ENCODE results near the gene B3GALNT2. TPM values are rescaled to one million over a fixed set of nuclear protein-coding genes. Genes with fewer than 3 reads are reported as not detected.

The B3GALNT2 gene
- polyA plus RNA-seq, 1 donor = 19.1 TPM

GRCh38 chr1:235455097-235455496 is 49.2 kb downstream of the B3GALNT2 start:
- H3K4me1 ChIP-seq (ENCODE audit: control insufficient read depth, insufficient read depth, low read length) = no peaks in the 10 kb centered on the region
- H3K36me3 ChIP-seq (ENCODE audit: control insufficient read depth, insufficient read depth, low read length) = peaks cover 47% of the 10 kb centered on the region
- H3K4me3 ChIP-seq (ENCODE audit: low read length) = no peak overlapping the region
- no peak overlapping the region for H3K27ac ChIP-seq (ENCODE audit: low read length)
- no peak for DNase-seq
- WGBS (ENCODE audit: insufficient coverage, low lambda C conversion rate) = no CpG with 5 or more reads among the region's 2 CpGs
- no peaks in the 10 kb centered on the region for H3K9me3 ChIP-seq (ENCODE audit: control insufficient read depth, low read depth, low read length)
- H3K27me3 ChIP-seq (ENCODE audit: control insufficient read depth, insufficient read depth, low read length) = no peaks in the 10 kb centered on the region

GRCh38 chr1:235454021-235454420 is 50.2 kb downstream of the B3GALNT2 start:
- Histone ChIP-seq H3K9me3 (ENCODE audit: control insufficient read depth, low read depth, low read length) (no peaks in the 10 kb centered on the region), H3K4me1 (ENCODE audit: control insufficient read depth, insufficient read depth, low read length) (no peaks in the 10 kb centered on the region), H3K27me3 (ENCODE audit: control insufficient read depth, insufficient read depth, low read length) (no peaks in the 10 kb centered on the region), H3K36me3 (ENCODE audit: control insufficient read depth, insufficient read depth, low read length) (peaks cover 54% of the 10 kb centered on the region), H3K4me3 (ENCODE audit: low read length) (no peak overlapping the region), H3K27ac (ENCODE audit: low read length) (no peak overlapping the region)
- DNase-seq = no peak
- no CpG with 5 or more reads among the region's 8 CpGs for WGBS (ENCODE audit: insufficient coverage, low lambda C conversion rate)

DNA sequence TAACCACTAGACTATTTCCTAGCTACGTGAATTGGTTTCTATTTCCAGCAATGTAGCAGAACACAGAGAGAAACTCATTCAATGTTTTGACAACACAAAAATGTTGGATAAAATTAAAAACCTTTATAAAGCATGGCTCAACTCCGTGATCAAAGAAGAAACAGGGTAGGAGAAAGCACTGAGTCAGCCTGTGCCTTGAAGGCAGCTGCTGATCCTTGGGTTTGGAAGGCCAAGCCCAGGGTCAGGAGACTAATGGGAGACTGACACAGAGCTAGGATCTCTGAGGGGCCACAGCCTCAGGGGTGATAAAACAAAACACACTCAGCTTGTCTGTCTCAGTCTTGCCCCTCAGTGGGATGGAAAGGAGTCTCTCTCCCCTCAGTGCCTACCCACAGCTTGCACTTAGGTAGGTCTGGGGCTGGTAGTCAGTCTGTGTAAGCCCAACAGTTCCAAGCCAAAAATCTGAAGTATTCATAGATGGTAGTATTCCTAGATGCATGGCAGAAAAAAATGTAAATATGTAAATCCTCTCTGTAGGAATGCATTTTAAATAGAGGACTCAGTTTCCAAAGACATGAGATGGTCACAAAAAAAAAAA is 53.3 kb downstream of the B3GALNT2 start:
- WGBS (ENCODE audit: insufficient coverage, low lambda C conversion rate) = 80% methylated on average over 1 of the region's 2 CpGs
- no peak overlapping the region for H3K27ac ChIP-seq (ENCODE audit: low read length)
- H3K36me3 ChIP-seq (ENCODE audit: control insufficient read depth, insufficient read depth, low read length) = peaks cover 67% of the 10 kb centered on the region
- H3K9me3 ChIP-seq (ENCODE audit: control insufficient read depth, low read depth, low read length) = no peaks in the 10 kb centered on the region
- no peak overlapping the region for H3K4me3 ChIP-seq (ENCODE audit: low read length)
- H3K4me1 ChIP-seq (ENCODE audit: control insufficient read depth, insufficient read depth, low read length) = no peaks in the 10 kb centered on the region
- H3K27me3 ChIP-seq (ENCODE audit: control insufficient read depth, insufficient read depth, low read length) = no peaks in the 10 kb centered on the region
- DNase-seq = no peak

DNA sequence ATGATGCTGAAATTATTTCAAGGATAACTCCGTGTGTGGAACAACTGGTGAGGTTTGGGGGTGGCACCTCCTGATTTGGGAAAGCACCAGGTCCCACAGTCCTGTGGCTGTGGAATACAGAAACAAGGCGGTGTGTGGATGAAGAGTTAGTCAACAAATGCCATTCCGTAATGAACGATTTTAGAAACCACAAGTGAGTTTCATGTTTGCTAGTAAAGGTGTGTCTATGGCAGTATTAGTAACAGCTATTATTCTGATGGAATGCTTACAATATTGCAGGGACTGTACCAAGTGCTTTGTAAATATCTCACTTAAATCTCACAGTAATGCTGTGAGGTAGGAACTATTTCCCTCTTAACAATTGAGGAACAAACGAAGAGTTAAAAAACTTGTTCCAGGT is 53.8 kb downstream of the B3GALNT2 start:
- Histone ChIP-seq H3K27me3 (ENCODE audit: control insufficient read depth, insufficient read depth, low read length) (no peaks in the 10 kb centered on the region), H3K27ac (ENCODE audit: low read length) (no peak overlapping the region), H3K4me1 (ENCODE audit: control insufficient read depth, insufficient read depth, low read length) (no peaks in the 10 kb centered on the region), H3K9me3 (ENCODE audit: control insufficient read depth, low read depth, low read length) (no peaks in the 10 kb centered on the region), H3K36me3 (ENCODE audit: control insufficient read depth, insufficient read depth, low read length) (peaks cover 72% of the 10 kb centered on the region), H3K4me3 (ENCODE audit: low read length) (no peak overlapping the region)
- DNase-seq = no peak
- WGBS (ENCODE audit: insufficient coverage, low lambda C conversion rate) = no CpG with 5 or more reads among the region's 5 CpGs

- no peaks in the 10 kb centered on the region for H3K9me3 ChIP-seq (ENCODE audit: control insufficient read depth, low read depth, low read length)
- WGBS (ENCODE audit: insufficient coverage, low lambda C conversion rate) = no CpG with 5 or more reads among the region's 7 CpGs
- no peak for DNase-seq
- no peaks in the 10 kb centered on the region for H3K27me3 ChIP-seq (ENCODE audit: control insufficient read depth, insufficient read depth, low read length)
- no peak overlapping the region for H3K4me3 ChIP-seq (ENCODE audit: low read length)
- H3K27ac ChIP-seq (ENCODE audit: low read length) = no peak overlapping the region
- H3K4me1 ChIP-seq (ENCODE audit: control insufficient read depth, insufficient read depth, low read length) = no peaks in the 10 kb centered on the region
- peaks cover 75% of the 10 kb centered on the region for H3K36me3 ChIP-seq (ENCODE audit: control insufficient read depth, insufficient read depth, low read length)
Observed at GRCh38 chr1:235448616-235449015, 55.6 kb downstream of the B3GALNT2 start.

- WGBS (ENCODE audit: insufficient coverage, low lambda C conversion rate) = 94% methylated on average over 2 of the region's 9 CpGs
- H3K27ac ChIP-seq (ENCODE audit: low read length) = no peak overlapping the region
Observed at GRCh38 chr1:235442788-235443429, 61.3 kb downstream of the B3GALNT2 start.

GRCh38 chr1:235441159-235441685 is 63.0 kb downstream of the B3GALNT2 start:
- Histone ChIP-seq H3K4me3 (ENCODE audit: low read length) (no peak overlapping the region), H3K36me3 (ENCODE audit: control insufficient read depth, insufficient read depth, low read length) (peaks cover 70% of the 10 kb centered on the region), H3K27me3 (ENCODE audit: control insufficient read depth, insufficient read depth, low read length) (no peaks in the 10 kb centered on the region), H3K9me3 (ENCODE audit: control insufficient read depth, low read depth, low read length) (no peaks in the 10 kb centered on the region), H3K27ac (ENCODE audit: low read length) (no peak overlapping the region), H3K4me1 (ENCODE audit: control insufficient read depth, insufficient read depth, low read length) (no peaks in the 10 kb centered on the region)
- WGBS (ENCODE audit: insufficient coverage, low lambda C conversion rate) = no CpG with 5 or more reads among the region's 6 CpGs
- no peak for DNase-seq

More at GRCh38 chr1:235442788-235443429, 61.3 kb downstream of the B3GALNT2 start:
- no peak for DNase-seq
- Histone ChIP-seq H3K4me3 (ENCODE audit: low read length) (no peak overlapping the region), H3K9me3 (ENCODE audit: control insufficient read depth, low read depth, low read length) (no peaks in the 10 kb centered on the region), H3K36me3 (ENCODE audit: control insufficient read depth, insufficient read depth, low read length) (peaks cover 66% of the 10 kb centered on the region), H3K27me3 (ENCODE audit: control insufficient read depth, insufficient read depth, low read length) (no peaks in the 10 kb centered on the region), H3K4me1 (ENCODE audit: control insufficient read depth, insufficient read depth, low read length) (no peaks in the 10 kb centered on the region)

GRCh38 chr1:235434001-235434400 is 70.3 kb downstream of the B3GALNT2 start:
- H3K4me3 ChIP-seq (ENCODE audit: low read length) = no peak overlapping the region
- no peak for DNase-seq
- H3K4me1 ChIP-seq (ENCODE audit: control insufficient read depth, insufficient read depth, low read length) = no peaks in the 10 kb centered on the region
- H3K27ac ChIP-seq (ENCODE audit: low read length) = no peak overlapping the region
- H3K27me3 ChIP-seq (ENCODE audit: control insufficient read depth, insufficient read depth, low read length) = no peaks in the 10 kb centered on the region
- no peaks in the 10 kb centered on the region for H3K9me3 ChIP-seq (ENCODE audit: control insufficient read depth, low read depth, low read length)
- peaks cover 51% of the 10 kb centered on the region for H3K36me3 ChIP-seq (ENCODE audit: control insufficient read depth, insufficient read depth, low read length)
- no CpG with 5 or more reads among the region's 8 CpGs for WGBS (ENCODE audit: insufficient coverage, low lambda C conversion rate)

DNA sequence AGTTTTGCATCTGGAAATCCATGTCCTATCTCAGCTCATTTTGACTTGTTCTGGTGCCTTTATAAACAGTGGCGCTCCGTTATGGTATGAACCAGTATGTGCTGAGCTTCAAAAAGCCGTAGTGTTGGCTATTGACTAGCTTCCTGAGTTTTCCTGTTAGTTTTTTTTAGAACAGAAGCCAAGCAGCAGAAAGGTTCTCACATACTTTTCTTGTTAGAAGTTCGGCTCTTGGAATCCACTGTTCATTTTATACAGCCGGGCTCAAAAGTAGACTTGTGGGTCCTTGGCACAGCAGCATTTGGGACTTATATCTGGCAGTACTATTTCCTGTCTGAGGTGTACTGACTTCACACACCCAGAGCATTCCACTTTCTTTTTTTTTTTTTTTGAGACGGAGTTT is 73.3 kb downstream of the B3GALNT2 start:
- Histone ChIP-seq H3K27me3 (ENCODE audit: control insufficient read depth, insufficient read depth, low read length) (no peaks in the 10 kb centered on the region), H3K4me3 (ENCODE audit: low read length) (no peak overlapping the region), H3K9me3 (ENCODE audit: control insufficient read depth, low read depth, low read length) (no peaks in the 10 kb centered on the region), H3K36me3 (ENCODE audit: control insufficient read depth, insufficient read depth, low read length) (peaks cover 25% of the 10 kb centered on the region), H3K4me1 (ENCODE audit: control insufficient read depth, insufficient read depth, low read length) (no peaks in the 10 kb centered on the region), H3K27ac (ENCODE audit: low read length) (no peak overlapping the region)
- DNase-seq = no peak
- WGBS (ENCODE audit: insufficient coverage, low lambda C conversion rate) = 100% methylated on average over 1 of the region's 6 CpGs

DNA sequence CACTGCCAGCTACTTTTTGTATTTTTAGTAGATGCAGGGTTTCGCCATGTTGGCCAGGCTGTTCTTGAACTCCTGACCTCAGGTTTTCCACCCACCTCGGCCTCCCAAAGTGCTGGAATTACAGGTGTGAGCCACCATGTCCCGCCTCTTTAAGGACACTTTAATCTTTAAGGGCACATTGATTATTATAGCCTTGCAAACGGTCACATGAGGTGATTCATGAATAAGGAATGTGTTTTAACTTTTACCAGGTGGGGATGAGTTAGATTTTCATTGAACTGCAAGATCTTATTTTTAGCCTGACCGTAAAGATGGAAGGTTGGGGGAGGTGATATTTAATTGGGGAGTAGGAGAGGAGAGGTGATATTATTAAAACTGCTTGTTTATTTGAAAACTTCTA is 75.1 kb downstream of the B3GALNT2 start:
- no peaks in the 10 kb centered on the region for H3K9me3 ChIP-seq (ENCODE audit: control insufficient read depth, low read depth, low read length)
- no peak for DNase-seq
- peaks cover 19% of the 10 kb centered on the region for H3K36me3 ChIP-seq (ENCODE audit: control insufficient read depth, insufficient read depth, low read length)
- 63% methylated on average over 3 of the region's 5 CpGs for WGBS (ENCODE audit: insufficient coverage, low lambda C conversion rate)
- H3K27me3 ChIP-seq (ENCODE audit: control insufficient read depth, insufficient read depth, low read length) = no peaks in the 10 kb centered on the region
- H3K4me3 ChIP-seq (ENCODE audit: low read length) = no peak overlapping the region
- H3K27ac ChIP-seq (ENCODE audit: low read length) = no peak overlapping the region
- H3K4me1 ChIP-seq (ENCODE audit: control insufficient read depth, insufficient read depth, low read length) = no peaks in the 10 kb centered on the region

DNA sequence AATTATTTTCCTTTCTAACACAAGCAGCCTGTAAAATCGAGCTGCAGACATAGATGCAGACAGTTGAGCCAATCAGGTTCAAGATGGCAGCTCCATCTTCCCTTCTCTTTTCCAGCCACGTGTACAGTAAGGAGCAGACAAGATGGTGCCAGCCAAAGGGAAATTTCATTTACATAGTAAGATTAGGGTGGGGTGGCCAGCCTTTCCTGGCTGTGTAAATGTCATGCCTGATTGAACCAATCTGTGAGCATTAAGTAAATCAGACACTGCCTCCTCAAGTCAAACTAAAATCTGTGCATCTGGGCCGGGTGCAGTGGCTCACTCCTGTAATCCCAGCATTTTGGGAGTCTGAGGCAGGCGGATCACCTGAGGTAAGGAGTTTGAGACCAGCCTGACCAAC is 76.8 kb downstream of the B3GALNT2 start:
- no peak overlapping the region for H3K4me3 ChIP-seq (ENCODE audit: low read length)
- peaks cover 12% of the 10 kb centered on the region for H3K36me3 ChIP-seq (ENCODE audit: control insufficient read depth, insufficient read depth, low read length)
- H3K4me1 ChIP-seq (ENCODE audit: control insufficient read depth, insufficient read depth, low read length) = no peaks in the 10 kb centered on the region
- H3K27ac ChIP-seq (ENCODE audit: low read length) = no peak overlapping the region
- H3K9me3 ChIP-seq (ENCODE audit: control insufficient read depth, low read depth, low read length) = no peaks in the 10 kb centered on the region
- DNase-seq = no peak
- no CpG with 5 or more reads among the region's 4 CpGs for WGBS (ENCODE audit: insufficient coverage, low lambda C conversion rate)
- H3K27me3 ChIP-seq (ENCODE audit: control insufficient read depth, insufficient read depth, low read length) = no peaks in the 10 kb centered on the region

Measured in large intestine (tissue), 3 donors.